NK-92 (cell line): ENCODE data around the gene GDI2.
"Not testable (repeated sequence)": the region's sequence is repeated elsewhere in the genome, so short reads cannot be mapped to it uniquely, and the experiment has no call there.

Experiments used
- DNase-seq: peaks from one replicate; lab custom pipeline; 2025; ENCODE audit not compliant: unreplicated experiment; lab: John Stamatoyannopoulos, UW

Gene GDI2

GRCh38 chr10:5813341-5814109 is at the start of gene GDI2:
Gene GDI2, minus strand, starts transcription at chr10:5813434. Its CDS starts 176 bp downstream, at chr10:5813258.
- DNase-seq, result peak; percentile 76

- DNase-seq, result no peak
These were observed 49.2 kb upstream of the GDI2 start for GRCh38 chr10:5862360-5862961.

GRCh38 chr10:5860066-5860465 is 46.8 kb upstream of the GDI2 start:
- DNase-seq, result no peak

GRCh38 chr10:5858811-5859210 is 45.6 kb upstream of the GDI2 start:
- DNase-seq, result no peak

GRCh38 chr10:5856701-5857004 is 43.4 kb upstream of the GDI2 start:
- DNase-seq, result no peak

GRCh38 chr10:5855979-5856700 is 42.9 kb upstream of the GDI2 start:
- no peak for DNase-seq

GRCh38 chr10:5854131-5854475 is 40.9 kb upstream of the GDI2 start:
- DNase-seq, result no peak

GRCh38 chr10:5846667-5847066 is 33.4 kb upstream of the GDI2 start:
- DNase-seq, result not testable (repeated sequence)

- DNase-seq, result no peak
These were observed 31.3 kb upstream of the GDI2 start for GRCh38 chr10:5844345-5845055.

GRCh38 chr10:5843686-5844344 is 30.6 kb upstream of the GDI2 start:
- no peak for DNase-seq

GRCh38 chr10:5841965-5842364 is 28.7 kb upstream of the GDI2 start:
- DNase-seq, result no peak

- DNase-seq, result no peak
These were observed 27.4 kb upstream of the GDI2 start for GRCh38 chr10:5840314-5841307.

GRCh38 chr10:5836181-5836580 is 22.9 kb upstream of the GDI2 start:
- DNase-seq, result not testable (repeated sequence)

GRCh38 chr10:5835446-5836095 is 22.3 kb upstream of the GDI2 start:
- DNase-seq, result no peak

GRCh38 chr10:5833814-5834213 is 20.6 kb upstream of the GDI2 start:
- no peak for DNase-seq

GRCh38 chr10:5832946-5833345 is 19.7 kb upstream of the GDI2 start:
- DNase-seq, result no peak

- DNase-seq, result no peak
These were observed 18.2 kb upstream of the GDI2 start for GRCh38 chr10:5831446-5831782.

GRCh38 chr10:5830629-5831445 is 17.6 kb upstream of the GDI2 start:
- no peak for DNase-seq

- no peak for DNase-seq
These were observed 16.0 kb upstream of the GDI2 start for GRCh38 chr10:5829267-5829666.
